ENCODE data around the gene ZNF43.

DNA sequence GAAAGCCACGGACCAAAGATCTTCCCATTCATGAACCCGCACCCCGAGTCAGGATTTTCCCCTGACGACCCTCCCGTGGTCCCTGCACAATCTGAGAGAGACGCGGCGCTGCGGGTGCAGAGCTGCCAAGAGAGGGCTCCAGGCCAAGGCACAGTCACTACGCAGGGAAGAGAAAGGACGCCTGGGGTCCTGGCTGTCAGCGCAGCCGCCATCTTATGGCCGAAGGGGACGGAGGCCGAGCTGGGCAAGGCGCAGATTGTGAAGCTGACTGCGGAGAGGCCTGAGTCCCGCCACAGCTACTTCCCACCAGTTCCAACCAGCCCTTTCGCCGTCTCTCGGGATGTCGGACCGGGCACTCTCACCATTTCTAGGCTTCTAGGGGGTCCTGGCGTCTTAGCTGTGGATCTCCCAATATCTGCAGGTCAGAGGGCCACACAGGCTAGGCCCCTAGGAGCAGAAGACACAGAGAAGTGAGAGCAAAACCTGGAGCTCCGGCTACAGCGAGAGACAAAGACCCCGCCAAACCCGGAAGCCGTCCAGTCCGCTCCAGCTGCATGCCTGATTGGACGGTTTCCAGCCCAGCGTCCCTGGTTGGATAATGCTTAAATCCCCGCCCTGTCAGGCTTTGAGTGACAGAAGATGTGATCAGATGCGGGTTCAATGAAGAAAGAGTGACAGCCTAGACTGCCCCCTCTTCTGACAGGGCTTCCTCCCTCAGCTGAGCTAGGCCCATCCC, 68.7 kb downstream of the ZNF43 start, which contains the start of gene ZNF100:
- TF ChIP-seq, protein P1, sequence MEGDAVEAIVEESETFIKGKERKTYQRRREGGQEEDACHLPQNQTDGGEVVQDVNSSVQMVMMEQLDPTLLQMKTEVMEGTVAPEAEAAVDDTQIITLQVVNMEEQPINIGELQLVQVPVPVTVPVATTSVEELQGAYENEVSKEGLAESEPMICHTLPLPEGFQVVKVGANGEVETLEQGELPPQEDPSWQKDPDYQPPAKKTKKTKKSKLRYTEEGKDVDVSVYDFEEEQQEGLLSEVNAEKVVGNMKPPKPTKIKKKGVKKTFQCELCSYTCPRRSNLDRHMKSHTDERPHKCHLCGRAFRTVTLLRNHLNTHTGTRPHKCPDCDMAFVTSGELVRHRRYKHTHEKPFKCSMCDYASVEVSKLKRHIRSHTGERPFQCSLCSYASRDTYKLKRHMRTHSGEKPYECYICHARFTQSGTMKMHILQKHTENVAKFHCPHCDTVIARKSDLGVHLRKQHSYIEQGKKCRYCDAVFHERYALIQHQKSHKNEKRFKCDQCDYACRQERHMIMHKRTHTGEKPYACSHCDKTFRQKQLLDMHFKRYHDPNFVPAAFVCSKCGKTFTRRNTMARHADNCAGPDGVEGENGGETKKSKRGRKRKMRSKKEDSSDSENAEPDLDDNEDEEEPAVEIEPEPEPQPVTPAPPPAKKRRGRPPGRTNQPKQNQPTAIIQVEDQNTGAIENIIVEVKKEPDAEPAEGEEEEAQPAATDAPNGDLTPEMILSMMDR (IDR thresholded peaks at IDR 0.05), result no peak
- TF ChIP-seq POLR2A (IDR thresholded peaks at IDR 0.05), result peak in 1 of 2 donors; percentile 40

Measured in vagina (tissue), 2 donors.